Measurements from ENCODE around the gene AXIN2.

Gene AXIN2, protein sequence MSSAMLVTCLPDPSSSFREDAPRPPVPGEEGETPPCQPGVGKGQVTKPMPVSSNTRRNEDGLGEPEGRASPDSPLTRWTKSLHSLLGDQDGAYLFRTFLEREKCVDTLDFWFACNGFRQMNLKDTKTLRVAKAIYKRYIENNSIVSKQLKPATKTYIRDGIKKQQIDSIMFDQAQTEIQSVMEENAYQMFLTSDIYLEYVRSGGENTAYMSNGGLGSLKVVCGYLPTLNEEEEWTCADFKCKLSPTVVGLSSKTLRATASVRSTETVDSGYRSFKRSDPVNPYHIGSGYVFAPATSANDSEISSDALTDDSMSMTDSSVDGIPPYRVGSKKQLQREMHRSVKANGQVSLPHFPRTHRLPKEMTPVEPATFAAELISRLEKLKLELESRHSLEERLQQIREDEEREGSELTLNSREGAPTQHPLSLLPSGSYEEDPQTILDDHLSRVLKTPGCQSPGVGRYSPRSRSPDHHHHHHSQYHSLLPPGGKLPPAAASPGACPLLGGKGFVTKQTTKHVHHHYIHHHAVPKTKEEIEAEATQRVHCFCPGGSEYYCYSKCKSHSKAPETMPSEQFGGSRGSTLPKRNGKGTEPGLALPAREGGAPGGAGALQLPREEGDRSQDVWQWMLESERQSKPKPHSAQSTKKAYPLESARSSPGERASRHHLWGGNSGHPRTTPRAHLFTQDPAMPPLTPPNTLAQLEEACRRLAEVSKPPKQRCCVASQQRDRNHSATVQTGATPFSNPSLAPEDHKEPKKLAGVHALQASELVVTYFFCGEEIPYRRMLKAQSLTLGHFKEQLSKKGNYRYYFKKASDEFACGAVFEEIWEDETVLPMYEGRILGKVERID

DNA sequence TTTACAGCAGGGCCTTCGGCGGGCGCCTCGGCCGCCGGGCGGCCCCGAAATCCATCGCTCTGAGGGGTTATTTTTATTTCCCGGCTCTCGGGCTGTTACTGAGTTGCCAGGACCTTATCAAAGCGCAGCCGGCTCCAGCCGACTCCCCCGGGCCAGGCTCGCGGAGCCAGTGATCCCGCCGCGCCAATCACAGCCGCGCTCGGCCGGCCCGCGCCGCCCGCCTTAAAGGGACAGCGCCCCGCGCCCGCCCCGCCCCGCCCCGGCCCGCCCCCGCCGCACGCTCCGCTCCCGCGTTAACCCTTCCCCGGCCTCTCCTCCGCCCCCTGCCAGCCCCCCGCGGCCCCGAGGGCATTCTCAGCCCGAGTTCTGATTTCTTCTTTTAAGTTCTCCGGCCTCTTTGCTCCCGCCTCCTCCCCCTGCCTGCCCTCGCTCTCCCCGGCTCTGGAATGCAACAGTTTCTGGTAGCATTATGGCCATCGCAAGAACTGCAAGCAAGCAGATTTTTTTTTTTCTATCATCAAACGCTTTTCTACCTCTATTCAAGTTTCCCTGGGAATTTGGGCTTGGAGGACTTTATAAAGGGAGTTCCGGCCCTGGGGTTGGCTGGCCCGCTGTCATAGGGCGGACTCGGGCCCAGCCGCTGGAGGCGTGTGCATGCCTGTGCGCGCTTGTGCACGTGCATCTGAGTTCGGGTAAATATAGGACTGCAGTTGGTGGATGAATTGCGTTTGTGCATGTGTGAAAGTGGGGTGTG, at the start of gene AXIN2:
Gene AXIN2, minus strand, starts transcription at position 197 of the 754 bp plus-strand sequence. CDS start 3,028 bp downstream, outside the sequence.
- intact Hi-C loops (cut with DNase I), result no loop called here
- DNase-seq, result peak; percentile 70 to 98 (median 88)

DNA sequence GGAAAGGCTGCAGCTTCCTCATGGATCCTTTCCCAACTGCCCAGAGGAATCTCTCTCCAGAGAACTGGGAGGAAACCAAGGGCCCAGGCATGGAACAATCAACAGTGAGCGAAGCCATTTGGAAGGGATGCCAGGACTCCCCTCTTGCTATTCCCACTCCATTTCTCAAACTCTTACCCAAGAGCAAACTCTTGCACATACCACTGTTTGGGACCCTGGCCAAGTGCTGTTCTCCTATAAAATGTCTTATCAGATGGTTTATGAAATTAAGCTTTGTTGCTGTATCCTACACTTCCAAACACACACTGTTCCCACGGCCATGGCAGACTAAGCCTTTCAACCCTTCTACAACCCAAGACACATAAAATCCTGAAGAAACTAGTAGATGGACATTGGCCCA, 48.3 kb upstream of the AXIN2 start:
- intact Hi-C loops (cut with DNase I), result no loop called here
- no peak for DNase-seq

DNA sequence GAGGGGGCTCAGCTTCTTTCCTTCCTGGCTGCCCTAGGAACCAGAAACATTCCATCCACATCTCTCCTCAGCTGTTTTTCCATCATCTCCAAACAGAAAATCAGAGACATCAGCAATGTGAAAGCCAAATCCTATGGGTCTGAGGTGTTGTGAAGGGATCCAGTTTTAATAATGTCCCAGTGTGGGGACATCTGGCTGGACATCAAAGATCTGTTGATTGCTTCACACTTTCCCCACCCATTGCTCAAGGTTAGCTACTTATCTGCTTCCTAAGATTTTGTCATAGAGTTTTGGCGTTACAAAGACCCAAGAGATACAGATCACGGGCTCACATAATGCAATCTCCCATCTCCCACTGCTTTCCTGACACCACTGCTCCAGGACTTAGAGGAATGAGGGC, 47.8 kb upstream of the AXIN2 start:
- intact Hi-C loops (cut with DNase I), result no loop called here
- no peak for DNase-seq

DNA sequence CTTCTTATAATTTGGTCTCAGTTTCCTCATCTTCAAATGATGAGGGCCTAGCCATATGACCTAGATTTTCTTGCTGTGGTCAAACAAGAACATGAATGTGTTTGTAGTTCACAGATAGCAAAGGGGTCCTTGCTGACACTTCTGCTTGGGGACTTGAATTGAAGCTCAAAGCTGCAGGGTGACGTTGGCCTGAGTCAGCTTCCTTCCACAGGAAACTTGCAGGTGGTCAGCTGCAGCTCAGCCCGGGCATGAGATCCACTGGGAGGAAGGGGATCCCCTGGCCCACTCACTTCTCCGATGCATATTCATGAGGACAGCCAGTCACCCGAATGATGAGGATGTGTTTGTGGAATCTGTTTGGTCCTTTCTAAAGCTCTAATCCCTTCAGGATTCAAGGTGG, 42.6 kb upstream of the AXIN2 start:
- DNase-seq, result peak in 1 of 10 donors; percentile 54
- intact Hi-C loops (cut with DNase I), result no loop called here

DNA sequence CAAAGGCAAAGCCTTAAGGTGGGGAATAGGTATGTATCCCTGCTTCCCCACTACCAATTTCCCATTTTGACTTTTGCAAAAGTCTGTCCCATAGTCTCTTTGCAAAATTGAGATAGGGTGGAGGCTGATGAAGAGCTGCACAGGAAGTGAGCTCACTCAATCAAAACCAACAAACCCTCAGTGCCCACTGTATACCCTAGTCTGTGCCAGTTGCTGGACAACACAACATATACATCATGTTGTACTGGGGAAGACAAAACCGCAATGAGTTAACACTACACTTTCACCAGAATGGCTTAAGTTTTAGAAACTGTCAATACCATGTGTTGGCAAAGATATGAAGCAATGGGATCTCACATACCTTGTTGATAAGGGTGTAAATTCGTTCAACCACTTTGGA, 40.4 kb upstream of the AXIN2 start:
- intact Hi-C loops (cut with DNase I), result no loop called here
- DNase-seq, result no peak

DNA sequence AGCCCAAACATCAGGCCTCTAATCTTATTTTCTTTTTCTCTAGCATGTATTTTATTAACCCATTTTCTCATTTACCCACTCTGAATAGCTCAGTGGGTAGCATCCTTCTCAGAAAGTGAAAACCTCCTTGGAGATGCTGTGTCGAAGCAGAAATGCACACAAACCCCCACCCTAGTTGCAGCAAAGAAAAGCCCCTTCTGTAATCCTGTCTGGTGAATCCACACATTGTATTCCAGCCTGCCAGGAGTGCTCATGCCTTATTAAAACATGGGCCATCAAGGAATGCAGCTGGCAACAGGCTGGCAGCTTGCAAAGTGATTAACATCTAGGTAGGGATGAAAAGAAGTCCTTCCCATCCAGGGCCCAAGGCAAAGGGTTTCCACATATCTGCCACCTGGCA, 39.7 kb upstream of the AXIN2 start:
- intact Hi-C loops (cut with DNase I), result no loop called here

DNA sequence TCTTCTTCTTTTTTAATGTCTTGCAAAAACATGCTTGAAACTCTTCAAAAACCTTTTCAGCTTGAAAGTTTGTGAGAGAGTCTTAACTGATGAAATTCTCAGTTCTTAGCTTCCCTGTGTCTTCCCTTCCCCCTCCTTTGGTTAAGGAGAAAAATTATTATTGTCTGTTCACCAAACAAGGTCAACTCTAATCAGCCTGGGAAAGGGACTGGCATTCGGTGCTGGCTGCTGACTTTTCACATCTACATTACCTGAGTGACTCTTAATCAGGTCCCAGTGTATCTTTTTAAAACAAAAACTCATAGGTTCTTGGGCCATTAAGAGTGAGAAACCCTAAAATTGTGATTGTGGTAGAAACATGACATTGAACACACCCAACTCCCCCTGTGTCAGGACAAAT, 39.1 kb upstream of the AXIN2 start:
- intact Hi-C loops (cut with DNase I), result no loop called here
- DNase-seq, result peak in 2 of 10 donors; percentile 1 to 4

More for the DNA sequence above, 39.7 kb upstream of the AXIN2 start:
- peak in 2 of 10 donors; percentile 2 to 11 for DNase-seq

DNA sequence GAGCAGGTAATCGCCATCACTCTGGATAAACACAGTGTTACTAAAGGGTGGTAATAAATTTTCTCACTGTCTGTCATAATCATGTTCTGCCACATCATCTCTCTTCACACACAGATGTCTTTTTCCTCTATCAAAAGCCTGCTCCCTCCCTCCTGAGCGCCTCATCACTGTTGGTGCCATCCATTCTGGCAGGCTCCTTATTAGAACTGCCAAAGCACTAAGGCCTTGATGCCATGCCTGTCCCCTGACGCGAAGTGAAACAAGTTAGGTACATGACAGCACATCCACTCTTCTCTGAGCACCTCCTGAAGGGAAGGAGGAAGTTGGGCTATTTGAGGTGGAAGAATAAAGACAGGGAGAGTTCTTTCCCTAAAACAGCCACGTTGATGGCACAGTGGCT, 38.2 kb upstream of the AXIN2 start:
- peak in 2 of 10 donors; percentile 9 to 24 for DNase-seq
- intact Hi-C loops (cut with DNase I), result no loop called here

DNA sequence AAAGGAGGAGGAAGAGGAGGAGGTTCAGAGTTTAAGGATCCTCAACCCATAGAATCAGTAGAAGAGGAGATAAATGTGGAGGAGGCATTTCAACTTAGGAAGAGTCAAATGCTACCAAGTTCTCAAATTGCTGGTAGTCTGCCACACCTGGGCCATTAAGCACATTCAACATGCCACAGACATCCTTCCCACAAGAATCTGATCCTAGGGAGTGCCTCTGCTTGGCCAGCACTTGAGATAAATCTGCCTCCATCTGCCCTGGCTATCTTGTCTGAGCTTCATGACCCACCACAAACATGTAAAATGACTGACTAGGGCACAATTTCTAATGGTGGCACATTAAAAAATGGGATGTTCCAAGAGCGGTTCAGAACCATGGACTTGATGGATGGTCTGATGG, 37.3 kb upstream of the AXIN2 start:
- intact Hi-C loops (cut with DNase I), result no loop called here
- no peak for DNase-seq

DNA sequence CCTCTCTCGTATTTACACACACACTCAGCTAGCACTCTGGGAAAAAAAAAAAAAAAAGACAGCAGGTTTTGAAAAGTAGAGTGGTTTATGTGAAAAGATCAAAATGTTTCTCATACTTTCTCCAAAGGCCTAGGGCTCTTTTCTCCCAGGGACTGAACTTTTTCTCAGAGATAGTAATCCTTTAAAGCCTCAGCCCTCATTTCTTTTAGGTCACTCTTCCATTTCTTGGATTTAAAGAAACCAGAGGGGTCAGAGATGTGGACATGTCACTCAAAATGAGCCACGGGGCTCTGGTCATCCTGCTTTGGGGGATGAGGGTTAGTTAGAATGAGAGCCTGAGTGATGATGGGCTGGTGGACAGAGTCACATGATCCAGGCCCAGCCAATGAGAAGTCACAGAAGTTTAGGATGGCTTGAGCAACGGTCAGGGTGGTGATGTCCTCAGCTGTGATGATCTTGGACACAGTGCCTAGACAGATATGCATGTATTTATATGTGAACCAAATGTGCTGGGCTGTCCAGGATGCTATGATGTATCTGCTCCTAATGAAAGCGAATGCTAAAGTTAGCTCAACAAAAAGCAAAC, 33.7 kb upstream of the AXIN2 start:
- DNase-seq, result peak in 1 of 10 donors; percentile 7
- intact Hi-C loops (cut with DNase I), result no loop called here

DNA sequence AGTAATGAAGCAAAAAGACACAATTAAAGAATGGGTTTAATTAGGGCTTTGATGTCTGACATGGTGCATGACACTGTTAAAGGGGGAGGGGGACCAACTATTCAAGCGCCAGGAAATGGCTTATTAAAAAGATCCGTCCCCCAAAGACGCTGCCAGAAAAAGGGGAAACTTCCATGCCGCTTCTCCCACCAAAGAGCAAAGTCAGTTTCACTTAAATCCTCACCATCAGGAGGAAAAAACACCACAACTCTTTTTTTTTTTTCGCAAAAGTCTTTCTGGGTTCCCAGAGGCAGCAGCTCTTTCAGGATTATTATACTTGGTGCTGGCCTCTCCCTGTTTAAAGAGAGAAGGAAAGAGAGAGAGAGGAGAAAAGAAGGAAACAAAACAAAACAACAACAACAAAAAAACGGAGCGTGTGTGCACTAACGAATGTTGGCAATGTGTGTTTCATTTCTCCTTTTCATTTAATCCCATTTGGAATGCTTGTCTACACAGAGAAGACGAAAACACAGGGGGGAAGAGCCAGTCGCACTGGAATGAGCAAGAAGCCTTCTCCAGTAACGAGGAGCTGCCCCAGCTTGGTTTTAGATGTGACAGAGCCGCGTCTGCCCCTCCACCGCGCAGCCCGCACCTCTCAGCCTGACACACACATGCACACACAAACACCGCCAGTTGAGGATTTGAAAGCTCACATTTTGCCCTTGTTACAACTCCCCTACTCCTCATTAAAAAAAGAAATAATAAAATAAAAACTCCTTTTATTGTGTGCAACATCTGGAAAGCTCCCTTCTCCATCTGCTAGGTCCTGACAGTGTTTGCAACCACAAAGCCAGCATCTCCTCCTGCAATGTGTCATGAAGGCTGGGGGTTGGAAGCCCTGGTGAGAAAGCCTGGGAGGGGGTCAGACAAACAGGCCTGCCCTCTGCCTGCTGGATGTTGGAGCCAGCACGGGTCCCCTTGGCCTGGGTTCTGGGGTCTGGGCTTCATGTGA, 32.7 kb upstream of the AXIN2 start:
- intact Hi-C loops (cut with DNase I), result no loop called here
- peak in 3 of 10 donors; percentile 14 to 72 (median 39) for DNase-seq

DNA sequence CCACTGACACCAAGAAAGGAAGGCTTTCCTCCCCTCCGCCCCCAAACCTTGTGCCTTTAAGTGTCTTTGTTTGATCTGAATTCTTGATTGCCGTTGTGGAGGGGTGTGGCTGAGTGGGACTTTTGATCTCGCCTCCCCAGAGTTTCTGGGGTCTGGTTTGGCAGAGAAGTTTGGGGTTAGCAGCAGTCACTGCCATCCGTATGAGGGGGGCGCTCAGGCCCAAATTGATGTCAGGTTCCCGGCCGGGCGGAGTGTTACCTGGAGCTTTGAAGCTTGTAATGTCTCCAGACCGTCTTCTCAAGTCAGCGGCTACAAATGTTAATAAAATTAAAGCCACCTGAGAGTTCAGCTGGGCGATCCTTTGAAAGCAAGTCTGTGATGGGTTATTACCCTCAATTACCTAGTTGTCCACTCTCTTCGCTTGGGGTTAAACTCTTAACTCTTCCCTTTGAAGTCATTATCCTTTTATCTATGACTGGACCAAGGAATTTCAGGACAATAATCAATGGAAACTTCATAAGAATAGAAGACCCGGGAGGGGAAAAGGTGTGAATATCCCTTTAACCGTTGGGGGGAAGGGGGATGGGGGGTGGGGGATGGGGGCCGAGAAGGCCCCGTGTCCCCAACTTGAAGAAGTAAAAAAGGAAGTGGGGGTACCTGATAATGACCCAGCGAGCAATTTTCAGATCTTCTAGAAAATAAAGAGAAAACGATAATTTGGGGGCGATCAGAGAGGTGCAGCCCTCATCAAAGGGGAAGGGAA, 31.8 kb upstream of the AXIN2 start:
- intact Hi-C loops (cut with DNase I), result no loop called here
- DNase-seq, result peak in 2 of 10 donors; percentile 9 to 68

DNA sequence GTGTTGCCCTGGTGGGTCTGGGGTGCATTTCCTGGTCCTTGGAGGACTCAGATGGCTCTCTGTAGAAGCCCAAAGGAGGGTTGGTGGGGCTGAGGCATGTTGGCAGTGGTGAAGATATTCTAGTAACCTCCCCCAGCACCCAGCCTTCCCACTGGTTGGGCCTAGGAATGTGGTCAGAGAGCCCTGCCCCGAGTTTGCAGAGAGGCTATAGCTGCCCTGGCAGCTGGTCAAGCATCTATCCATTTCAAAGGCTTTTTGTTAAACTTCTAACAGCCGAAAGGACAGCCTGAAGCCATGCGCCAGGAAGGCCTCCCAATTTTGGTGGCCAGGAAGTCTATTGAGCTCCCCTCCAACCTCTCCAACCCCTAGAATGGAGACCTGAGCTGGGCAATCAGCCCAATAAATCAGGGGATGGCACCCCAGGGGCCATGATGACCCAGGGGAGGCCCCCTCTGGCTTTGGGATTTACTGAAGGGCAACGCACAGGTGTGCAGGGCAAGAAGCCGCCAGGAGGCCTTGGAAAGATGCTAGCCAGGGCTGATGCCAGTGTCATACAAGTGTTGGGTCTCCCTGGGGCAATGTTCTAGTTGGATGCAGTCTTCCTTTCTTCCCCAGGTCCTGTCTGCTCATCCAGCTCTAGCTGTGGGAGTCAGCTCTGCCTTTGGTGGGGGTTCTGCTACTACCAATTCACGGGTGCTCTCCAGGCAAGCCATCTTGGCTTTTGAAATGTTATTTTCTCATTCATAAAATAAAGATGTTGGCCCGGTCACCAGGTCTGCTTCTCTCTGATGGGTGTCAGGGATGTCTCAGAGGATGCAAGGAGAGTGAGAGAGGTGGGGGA, 30.9 kb upstream of the AXIN2 start:
- DNase-seq, result peak in 3 of 10 donors; percentile 33 to 55 (median 53)
- intact Hi-C loops (cut with DNase I), result no loop called here

DNA sequence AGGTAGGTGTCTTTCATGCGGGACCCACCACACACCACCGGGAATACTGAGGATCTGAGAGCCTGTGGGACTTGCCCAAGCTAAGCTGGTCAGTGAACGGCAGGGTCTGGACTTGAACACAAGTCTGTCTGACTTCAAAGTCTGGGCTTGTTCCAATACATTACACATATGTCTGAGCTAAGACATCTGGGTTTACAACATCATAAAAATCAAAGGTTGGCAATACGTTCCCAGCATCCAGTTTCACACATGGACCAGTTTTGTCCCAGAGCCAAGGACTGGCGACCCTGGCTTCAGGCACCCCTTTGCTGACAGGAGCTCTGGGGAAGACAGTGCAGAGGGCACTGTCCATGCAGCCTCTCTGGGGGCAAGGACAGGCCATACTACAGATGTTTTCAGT, 27.9 kb upstream of the AXIN2 start:
- DNase-seq, result peak in 2 of 10 donors; percentile 4 to 18
- intact Hi-C loops (cut with DNase I), result no loop called here

DNA sequence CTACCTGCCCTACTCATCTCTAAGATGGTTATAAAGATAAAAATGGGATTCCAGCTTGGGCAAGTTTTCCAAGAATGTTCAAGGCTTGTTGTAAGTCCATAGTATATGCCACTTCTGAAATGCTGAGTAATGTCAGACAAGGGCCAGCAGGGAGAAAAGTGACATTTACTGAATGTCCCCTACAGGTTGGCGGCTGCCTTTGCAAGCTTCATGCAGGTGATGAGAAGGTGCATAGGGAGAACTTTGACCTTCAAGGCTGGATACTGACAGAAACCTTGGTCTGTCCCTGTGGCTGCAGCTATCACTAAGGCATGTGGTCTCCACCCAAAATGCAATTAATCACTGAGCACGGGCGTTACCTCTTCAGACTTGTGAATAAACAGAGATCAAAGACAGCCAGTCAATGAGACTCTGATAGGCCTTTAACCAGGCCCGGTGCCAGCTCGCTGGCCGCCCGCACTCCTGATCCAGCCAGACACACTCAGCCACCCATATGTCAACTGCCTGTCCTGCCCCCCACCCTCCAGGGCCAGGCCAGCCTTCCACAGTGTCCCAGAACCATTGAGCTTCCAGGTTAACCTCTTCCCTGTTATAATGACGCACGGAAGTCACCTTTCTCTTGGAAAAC, 26.8 kb upstream of the AXIN2 start:
- intact Hi-C loops (cut with DNase I), result no loop called here
- DNase-seq, result peak in 3 of 10 donors; percentile 7 to 42 (median 42)

DNA sequence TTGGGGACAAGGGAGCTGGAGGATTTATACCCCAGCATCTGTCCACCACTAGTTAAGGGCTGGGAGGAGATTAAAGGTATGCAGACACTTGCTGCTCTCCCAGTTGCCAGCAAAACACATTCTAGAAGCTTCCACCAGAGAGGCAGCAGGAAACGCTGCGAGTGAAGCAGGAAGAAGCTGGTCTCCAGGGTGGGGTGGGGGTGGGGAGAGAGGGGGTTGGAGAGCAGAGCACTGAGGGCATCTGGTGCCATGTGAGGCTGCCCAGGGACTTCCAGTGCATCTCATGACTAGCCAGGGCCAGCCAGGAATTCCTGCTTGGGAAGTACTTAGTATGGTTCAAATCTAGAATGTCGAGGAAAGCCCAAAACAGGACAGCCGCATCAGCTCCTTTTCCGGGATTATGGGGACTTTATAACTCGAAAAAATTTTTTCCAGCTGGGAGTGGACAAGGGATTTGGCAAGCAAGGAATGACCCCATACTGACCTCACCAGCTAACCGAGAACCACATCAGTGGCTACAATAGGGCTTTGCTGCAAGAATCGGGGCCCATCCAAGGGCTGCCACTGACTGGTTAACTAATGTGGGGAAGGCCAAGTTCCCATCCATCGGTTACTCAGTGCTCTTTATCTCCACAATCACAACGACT, 26.2 kb upstream of the AXIN2 start:
- DNase-seq, result peak in 2 of 10 donors; percentile 4 to 32

More for the DNA sequence above, 26.2 kb upstream of the AXIN2 start:
- intact Hi-C loops (cut with DNase I), result no loop called here
